Esophagus mucosa (tissue), 1 donor: Measurements from ENCODE around the gene PDE1C. TPM values are rescaled to one million over a fixed set of nuclear protein-coding genes. Genes with fewer than 3 reads are reported as not detected.

Experiments used
- ATAC-seq: fragments of 200-7000 bp; cut with Tn5 transposase; one replicate; pipeline ENCODE4 v1.9.1; 2020
- total RNA-seq: library from RNA; stranded (reverse); gene quantifications from one replicate; pipeline ENCODE4 v1.2.4, GENCODE V29; 2023
- donor health status: DM: yes; HTN: yes; CAD: no.

The PDE1C gene
- total RNA-seq, 1 donor from 2014 or later = 0.72 TPM

DNA sequence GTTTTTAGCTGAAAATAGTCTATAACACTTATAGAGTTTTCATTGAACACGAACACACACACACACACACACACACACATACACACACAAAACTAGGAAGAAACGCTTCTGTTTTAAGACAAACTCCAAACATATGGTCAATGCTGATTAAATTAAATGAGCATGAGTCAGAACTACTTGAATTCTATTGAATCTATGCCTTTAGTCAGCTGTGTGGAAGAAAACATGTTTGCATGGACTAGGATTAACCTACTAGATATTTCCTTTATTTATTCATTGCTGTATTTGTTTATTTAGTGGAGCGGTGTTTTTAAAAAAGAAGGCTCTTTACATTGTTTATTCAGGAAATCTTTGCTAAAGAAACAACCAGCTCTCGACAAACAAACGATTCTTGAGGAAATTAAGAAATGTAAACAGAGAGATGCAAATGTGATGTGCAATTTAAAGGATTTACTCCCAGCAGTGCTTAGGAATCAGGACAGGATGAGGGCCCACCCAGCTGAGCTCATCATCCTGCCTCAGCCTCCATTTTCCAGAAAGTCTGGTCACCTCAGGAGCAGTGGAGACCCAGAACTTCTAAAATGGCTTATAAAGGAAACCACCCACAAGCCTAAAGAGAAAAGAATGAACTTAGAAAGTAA, 83.2 kb downstream of the PDE1C start:
- ATAC-seq = no peak

- no peak for ATAC-seq
Observed at GRCh38 chr7:31982962-31983361, 87.2 kb downstream of the PDE1C start.

- no peak for ATAC-seq
Observed at GRCh38 chr7:31981874-31982390, 88.3 kb downstream of the PDE1C start.

DNA sequence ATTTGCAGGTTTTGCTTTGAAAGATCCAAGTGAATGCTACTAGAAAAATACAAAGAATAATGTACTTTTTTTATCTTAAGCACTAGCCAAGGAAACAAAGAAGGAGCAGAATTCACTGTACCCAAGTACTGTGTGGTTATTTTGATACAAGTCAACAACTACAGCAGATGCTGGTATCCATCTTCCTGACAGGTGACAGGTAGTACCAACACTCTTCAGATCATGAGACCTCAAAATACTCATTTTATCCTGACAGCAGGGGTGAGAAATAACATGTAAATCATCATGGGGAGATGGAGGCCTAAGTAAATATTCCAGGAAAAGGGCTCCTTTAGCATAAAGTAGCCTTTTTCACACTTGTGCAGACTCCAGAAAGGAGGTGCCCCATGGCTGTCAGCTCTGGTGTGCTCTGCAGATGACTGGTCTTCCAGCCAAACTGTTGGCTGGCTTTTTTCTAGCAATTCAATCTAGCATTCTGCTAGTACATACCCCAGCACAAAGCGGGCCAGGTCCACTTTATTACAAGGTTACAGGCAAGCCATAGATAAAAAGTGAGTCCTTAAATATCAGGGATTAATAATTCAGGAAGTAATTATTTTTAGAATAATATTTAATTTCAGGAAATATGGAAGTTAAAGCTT, 90.4 kb downstream of the PDE1C start:
- no peak for ATAC-seq

- ATAC-seq = no peak
Observed at GRCh38 chr7:31975546-31975945, 94.7 kb downstream of the PDE1C start.

- no peak for ATAC-seq
Observed at GRCh38 chr7:31974351-31974750, 95.9 kb downstream of the PDE1C start.

GRCh38 chr7:31971049-31971667, 99.0 kb downstream of the PDE1C start:
- no peak for ATAC-seq

- no peak for ATAC-seq
Observed at GRCh38 chr7:31970501-31970900, 99.7 kb downstream of the PDE1C start.

DNA sequence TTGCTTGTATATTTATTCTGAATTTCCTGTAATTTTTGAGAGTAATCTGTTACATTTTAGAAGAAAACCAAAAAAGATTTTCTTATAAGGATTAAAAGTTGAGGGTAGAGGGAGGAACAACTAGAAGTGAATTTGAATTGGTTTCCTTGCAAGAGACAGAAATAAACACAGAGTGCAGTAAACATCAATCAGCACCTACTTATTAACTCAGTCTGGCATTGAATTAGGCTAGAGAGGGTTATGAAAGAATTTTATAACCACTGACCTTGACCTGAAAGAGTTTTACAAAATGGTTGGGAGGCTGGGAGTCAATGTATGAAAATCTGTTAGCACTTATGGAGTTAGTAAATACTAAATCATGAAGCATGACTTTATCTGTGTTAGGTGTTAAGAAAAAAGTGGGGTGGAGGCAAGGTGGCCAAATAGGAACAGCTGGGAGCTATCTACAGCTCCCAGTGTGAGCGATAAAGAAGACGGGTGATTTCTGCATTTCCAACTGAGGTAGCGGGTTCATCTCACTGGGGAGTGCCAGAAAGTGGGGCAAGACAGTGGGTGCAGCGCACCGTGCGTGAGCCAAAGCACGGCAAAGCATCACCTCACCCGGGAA, 106.5 kb downstream of the PDE1C start:
- no peak for ATAC-seq

DNA sequence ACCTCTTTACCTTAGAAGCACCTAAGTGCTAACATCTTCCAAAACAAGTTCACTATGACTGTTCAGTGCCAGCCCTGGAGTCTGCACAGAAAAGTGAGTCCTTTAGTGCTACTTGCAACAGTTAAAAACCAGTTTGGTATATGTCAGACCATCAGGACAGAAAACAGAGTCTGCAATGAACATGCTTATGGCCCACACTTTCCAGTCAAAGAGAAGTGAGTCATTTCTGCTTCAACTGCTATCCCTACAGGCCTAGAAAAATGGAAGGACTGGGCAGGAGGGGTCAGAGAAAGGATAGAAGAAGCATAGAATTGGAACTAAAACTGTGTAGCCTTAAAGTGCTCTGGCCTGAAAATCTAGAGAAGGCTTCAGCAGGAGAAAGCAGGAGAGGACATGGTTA, 108.0 kb downstream of the PDE1C start:
- ATAC-seq = no peak

DNA sequence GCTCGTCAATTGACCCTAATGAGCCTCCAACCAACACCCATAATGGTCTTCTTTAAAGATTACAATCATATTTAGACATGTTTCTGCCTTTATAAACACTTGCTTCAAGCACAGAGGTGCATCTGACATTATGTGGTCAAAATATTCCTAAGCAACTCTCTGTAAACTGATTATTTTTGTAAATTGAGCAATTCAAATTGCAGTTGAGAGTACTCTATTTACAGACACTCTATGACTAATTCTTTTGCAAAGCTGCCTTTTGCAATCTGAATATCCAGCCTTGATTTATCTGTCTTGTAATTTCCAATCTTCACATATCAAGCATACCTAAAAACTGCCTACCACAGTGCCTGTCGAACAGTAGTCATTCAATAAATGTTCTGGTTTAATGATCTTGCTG, 112.0 kb downstream of the PDE1C start:
- ATAC-seq = no peak

- ATAC-seq = no peak
Observed at GRCh38 chr7:31957756-31958155, 112.5 kb downstream of the PDE1C start.

DNA sequence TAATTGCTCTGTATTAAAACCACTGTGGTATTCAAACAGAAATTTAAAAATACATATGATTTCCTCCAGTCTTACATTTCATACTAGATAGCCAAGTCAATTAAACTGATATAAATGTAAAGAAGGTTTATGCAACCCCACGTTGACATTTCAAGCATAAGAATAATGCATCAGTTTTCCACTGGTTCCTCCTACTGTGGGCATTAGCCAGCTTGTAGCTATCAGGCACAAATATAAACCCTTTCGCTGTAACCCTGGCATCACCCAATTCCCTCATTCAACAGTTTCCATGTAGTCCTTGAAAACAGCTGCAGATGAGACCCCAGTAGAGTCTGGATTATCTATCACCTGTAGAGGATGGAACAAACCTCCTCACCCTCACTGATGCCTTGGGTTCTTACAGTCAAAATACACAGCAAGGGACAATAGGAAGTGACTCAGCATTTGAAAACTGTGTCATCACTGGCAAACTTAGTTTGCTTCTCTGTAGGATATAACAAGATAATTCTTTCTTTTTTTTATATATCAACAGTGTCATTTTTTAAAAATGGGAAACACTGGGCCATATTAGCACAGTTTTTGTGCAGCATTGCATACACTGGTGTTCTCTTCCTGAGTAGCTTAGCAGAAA, 113.0 kb downstream of the PDE1C start:
- ATAC-seq = no peak

GRCh38 chr7:31955641-31956040, 114.6 kb downstream of the PDE1C start:
- no peak for ATAC-seq

GRCh38 chr7:31955021-31955420, 115.2 kb downstream of the PDE1C start:
- ATAC-seq = no peak

- ATAC-seq = no peak
Observed at GRCh38 chr7:31954500-31954899, 115.7 kb downstream of the PDE1C start.

DNA sequence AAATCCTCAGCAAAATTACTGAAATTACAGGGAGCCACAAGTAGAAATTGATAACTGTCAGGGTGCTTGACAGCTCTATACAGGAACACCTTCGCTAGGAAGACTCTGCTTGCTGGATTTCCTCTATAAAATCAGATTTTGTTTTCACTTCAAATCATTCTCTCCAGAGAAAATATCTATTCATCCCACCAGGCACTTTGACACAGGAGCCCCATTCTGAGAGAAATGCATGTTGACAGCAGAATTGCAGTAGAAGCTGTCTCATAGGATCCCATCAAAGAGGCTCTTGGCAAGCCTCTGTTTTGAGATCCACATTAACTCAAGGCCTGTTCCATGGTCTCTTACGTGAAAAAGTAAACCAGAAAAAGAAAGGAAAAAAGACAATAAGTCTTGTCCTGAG, 116.8 kb downstream of the PDE1C start:
- no peak for ATAC-seq

GRCh38 chr7:31950091-31950755, 120.0 kb downstream of the PDE1C start:
- no peak for ATAC-seq

- ATAC-seq = no peak
Observed at GRCh38 chr7:31948029-31948428, 122.2 kb downstream of the PDE1C start.

DNA sequence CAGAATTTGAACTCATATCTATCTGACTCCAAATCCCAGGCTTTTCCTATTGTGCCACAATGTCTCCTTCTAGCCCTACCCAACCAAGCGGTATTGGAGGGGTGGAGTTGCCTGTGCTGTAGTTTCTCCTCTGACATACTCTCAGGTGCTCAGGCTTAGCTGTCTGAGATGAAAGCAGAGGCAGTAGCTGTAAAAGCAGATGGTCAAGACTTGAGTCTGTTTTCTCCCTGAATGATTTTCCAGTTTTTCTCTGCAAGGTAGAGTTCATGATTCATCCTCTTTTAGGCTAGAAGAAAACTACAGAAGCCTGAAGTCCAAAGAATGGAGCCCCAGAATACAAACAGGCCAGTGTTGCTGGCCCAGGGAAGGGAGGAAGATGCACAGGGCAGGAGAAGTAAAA, 130.0 kb downstream of the PDE1C start:
- no peak for ATAC-seq

- ATAC-seq = no peak
Observed at GRCh38 chr7:31939076-31939475, 131.1 kb downstream of the PDE1C start.

DNA sequence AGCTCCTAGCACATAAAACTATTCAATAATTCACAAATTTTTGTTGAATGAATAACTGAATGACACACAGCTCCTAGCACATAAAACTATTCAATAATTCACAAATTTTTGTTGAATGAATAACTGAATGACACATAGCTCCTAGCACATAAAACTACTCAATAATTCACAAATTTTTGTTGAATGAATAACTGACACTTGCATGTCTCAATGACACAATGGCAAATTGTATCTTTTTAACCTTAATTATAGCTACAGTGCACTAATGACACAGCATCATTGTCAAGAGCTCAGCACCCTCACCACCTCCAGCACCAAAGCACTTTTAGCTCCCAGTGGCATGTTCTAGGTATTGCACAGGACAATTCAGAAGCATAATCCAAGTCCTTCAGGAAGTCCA, 131.6 kb downstream of the PDE1C start:
- no peak for ATAC-seq

- no peak for ATAC-seq
Observed at GRCh38 chr7:31937982-31938381, 132.2 kb downstream of the PDE1C start.
